GM19099 (cell line): ENCODE measurements around the gene VSNL1.

Experiments
- POLR2A ChIP-seq: IDR thresholded peaks from 3 replicates; pipeline ENCODE4 v1.6.1; 2011; ENCODE audit warnings: low read depth; ENCODE audit not compliant: insufficient read length; ENCODE audit errors: extremely low read depth

The VSNL1 gene

DNA sequence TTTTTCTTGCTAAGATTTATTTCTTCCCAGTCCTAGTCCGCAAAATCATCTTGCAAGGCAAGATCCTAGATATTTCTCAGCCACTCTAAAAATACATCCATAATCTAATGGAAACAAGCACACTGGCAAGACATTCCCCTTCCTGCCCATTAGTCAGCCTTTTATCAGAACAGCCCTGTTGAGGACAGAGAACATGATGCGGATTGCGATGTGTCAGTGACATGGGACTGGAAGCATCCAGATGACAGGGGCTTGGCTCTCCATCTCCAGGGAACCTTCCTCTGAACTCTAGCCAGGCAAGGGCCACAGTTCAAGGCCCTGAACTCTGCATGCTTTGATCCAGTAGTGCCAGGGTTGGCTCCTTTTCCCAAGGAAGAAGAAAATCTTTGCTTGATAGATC lies 70.0 kb downstream of the VSNL1 start:
- TF ChIP-seq POLR2A: no peak

DNA sequence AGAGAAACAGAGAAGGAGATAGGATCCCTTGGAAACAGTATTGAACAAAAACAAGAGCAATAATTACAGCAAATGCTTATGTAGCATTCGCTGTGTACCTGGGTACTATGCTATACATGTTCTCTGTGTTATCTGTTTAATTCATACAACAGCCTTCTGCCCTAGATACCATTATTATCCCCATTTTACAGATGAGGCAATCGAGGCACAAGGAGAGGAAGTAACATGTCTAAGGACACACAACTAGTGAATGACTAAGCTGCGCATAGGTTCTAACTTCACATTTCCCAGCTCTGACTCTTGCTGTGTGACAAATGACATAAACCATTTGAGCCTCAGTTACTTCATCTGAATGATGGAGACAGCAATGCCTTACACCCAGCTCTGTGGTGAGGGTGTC lies 70.5 kb downstream of the VSNL1 start:
- TF ChIP-seq POLR2A: no peak

DNA sequence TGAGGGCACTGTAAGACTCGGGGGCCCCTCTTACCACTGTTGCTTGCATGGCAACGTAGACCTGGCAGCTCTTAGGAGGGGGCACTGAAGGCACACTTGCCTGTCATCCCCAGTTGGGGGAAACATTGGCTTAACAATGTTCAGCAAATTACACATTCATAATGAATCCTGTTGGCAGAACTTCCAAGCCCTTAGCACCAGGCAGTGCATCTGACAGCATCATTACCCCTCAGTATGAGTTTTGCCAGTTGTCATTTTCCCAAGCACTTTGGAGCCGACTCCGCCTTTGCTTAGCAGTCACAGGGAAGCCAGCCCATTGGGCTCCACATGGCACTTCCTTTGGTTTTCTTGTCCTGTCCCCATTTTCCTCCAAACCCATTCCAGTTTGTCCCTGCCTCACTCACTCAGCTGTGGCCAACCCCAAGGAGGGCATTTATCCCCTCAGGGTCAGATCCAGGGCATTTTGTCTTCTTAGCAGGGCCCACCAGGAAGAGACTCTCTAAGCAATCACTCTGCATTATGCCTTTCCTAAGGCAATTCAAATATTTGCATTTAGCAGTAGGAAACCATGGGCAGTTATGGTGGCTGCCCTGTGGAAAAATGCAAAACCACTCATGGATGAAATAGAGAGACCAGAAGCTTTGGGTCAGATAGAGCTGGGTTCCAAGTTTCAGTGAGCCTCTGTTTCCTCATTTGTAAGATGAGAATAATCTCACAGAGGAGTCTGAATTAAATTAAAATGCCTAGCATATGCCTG lies 73.9 kb downstream of the VSNL1 start:
- no peak for TF ChIP-seq POLR2A

- no peak for TF ChIP-seq POLR2A
Measured at GRCh38 chr2:17615147-17615546, 74.7 kb downstream of the VSNL1 start.

GRCh38 chr2:17615728-17616351 lies 75.3 kb downstream of the VSNL1 start:
- no peak for TF ChIP-seq POLR2A

DNA sequence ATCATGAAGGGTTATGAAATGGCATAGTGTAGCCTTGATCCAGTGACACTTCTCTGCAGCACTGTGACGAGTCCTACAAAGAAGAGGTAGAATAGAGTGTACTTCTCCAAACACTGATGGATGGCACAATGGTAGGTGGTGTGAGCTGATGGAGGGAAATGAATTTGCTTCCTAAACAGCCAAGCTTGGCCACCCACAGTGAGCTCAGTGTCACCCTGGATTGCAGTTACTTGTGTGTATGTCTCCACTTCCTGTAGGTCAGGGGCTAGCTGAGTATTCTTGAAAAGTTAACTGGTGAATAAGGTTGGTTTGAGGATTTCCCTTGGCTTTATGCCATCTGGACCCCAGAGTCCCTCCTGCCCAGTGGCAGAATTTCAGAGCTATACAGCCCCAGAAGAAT lies 75.9 kb downstream of the VSNL1 start:
- TF ChIP-seq POLR2A: no peak

GRCh38 chr2:17617516-17617915 lies 77.0 kb downstream of the VSNL1 start:
- no peak for TF ChIP-seq POLR2A

DNA sequence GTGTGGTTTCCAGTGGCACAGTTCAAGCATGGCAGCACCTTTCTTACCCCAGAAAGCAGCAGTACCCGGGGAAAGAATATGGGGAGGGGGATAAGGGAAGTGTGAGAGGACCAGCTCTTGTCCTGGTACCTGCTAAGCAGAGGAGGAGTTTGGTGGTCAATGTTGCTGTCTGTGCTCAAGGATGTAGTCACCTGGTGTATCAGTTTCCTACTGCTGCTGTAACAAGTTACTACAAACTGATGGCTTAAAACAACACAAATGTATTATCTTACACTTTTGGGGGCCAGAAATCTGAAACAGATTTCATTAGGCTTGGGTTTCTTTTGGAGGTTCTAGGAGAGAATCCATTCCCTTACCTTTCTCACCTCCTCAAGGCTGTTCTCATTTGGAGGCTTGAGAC lies 77.5 kb downstream of the VSNL1 start:
- TF ChIP-seq POLR2A: no peak

DNA sequence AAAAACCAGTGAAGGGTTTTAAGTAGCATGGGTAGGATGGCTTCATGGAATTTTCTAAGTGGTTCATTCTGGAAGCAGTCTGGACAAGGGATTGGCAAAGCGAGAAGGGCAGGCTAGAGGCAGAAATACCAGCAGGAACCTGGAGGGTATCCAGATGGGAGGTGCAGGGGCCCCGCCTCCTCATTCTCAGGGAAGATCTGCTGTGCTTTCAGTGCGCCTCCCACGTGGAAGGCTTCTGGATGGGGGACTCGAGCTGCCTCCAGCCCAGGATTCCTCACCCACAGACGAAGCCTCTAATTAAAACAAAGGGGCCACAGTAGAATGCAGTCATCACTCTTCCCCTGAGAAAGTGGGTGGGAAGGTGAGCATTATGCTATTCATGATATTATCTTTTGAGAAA lies 79.8 kb downstream of the VSNL1 start:
- no peak for TF ChIP-seq POLR2A

DNA sequence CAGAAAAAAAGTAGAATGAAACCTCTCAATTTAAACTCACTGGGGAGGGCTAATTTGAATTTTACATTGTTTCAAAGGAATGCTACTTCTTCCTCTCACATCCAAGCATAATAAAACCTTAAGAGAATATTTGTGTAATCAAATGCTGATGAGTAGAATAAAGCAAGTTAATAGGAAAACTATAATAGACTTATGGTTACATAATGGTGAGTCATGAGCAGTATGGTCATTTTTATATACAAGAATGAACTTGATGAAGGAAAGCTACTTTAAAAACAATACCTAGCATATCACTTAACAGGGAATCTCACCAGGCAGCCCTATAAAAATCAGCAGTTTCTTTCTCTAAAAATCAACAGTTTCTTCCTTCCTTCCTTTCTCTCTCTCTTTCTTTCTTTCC lies 80.3 kb downstream of the VSNL1 start:
- TF ChIP-seq POLR2A: no peak

- TF ChIP-seq POLR2A: no peak
Measured at GRCh38 chr2:17621781-17622180, 81.3 kb downstream of the VSNL1 start.

GRCh38 chr2:17625446-17625845 lies 85.0 kb downstream of the VSNL1 start:
- TF ChIP-seq POLR2A: no peak

- TF ChIP-seq POLR2A: no peak
Measured at GRCh38 chr2:17626986-17627385, 86.5 kb downstream of the VSNL1 start.

DNA sequence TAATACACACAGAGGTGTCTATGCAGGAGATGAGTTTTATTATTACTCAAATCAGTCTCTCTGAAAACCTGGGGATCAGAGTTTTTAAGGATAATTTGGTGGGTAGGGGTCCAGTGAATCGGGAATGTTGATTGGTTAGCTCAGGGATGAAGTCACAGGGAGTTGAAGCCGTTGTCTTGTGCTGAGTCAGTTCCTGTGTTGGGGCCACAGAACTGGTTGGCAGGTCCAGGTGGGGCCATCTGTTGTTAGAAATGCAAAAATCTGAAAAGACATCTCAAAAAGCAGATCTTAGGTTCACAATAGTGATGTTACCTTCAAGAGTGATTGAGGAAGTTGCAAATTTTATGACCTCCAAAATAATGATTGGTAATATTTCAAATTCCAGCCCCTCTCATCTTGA lies 86.9 kb downstream of the VSNL1 start:
- TF ChIP-seq POLR2A: no peak

DNA sequence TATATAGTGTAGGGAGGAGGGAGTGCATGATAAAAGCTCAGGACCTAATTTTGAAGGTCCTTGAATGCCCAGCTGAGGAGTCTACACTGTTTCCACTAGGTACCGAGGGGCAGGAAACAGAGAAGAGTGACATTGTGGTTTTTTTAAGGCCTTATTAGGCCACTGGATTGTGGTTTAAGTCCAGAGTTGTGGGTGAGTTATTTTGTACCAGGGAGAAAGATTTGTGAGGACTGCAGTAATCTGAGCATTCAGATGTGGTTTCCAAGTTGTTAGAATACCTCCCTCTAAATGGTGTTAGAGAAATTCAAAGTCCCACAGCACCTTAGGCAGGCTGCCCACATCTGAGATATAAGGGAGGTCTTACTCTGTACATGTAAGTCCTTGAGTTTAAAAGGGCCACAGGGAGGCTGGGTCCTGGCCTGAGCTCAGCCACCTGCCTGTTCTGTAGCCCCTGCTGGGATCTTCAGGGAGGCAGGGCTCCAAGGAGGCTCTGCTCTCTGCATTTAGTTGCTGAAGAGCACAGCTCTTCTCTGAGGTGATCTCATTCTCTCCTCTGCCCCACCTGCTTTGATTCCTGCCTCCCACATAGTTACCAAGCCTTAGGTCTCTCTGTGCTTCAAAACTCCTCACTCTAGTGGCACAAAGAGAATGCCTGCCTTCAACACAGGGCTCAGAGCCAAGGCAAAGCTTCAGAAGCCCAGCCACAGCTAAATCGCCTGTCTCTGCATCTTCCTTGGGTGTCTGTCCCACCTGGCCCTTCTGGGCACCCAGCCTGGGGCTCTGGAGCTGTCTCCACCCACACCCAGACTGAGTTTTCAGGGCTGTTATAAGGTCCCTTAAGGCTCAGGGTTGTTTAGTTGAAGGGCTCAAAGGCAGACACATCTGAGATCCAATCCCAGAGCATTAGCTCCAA lies 88.1 kb downstream of the VSNL1 start:
- TF ChIP-seq POLR2A: no peak

DNA sequence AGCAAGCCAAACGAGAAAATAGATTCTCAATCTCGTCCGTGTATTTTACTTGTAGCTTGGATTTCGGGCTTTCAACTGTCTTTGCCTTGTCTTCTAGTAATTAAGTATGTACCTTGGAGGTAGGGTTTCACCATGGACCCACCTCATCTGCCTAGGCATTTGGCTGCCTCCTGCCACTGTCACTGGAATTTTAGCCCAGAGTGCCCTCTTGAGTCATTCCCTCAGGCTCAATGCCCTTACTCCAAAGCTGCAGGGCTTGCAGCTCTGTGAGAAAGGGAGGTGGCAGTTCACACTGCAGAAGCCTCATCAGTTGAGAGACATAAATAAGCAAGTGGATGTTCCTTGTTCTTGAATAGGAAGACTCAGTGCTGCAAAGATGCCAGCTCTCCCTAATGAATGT lies 89.6 kb downstream of the VSNL1 start:
- TF ChIP-seq POLR2A: no peak

DNA sequence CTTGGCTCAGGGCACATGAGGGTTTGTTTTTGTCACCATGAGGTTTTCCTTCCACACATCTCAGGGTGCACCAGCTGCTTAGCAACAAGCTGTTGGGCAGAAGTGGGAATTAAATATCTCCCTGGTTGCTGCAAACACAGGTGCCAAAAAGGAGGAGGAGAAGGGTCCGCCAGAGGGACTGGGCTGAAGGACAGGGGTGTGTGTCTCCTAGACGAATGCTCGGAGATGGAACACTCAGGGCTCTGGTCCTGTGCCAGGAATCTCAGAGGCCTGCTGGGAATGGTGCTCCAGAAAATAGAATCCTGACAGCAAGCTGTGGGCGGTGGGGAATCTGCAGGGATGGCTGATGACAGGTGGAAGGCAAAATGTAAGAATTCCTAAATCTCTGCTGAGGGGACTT lies 94.5 kb downstream of the VSNL1 start:
- TF ChIP-seq POLR2A: no peak

GRCh38 chr2:17636257-17636656 lies 95.8 kb downstream of the VSNL1 start:
- TF ChIP-seq POLR2A: no peak
